ENCODE results near the gene PTCH2.

DNA sequence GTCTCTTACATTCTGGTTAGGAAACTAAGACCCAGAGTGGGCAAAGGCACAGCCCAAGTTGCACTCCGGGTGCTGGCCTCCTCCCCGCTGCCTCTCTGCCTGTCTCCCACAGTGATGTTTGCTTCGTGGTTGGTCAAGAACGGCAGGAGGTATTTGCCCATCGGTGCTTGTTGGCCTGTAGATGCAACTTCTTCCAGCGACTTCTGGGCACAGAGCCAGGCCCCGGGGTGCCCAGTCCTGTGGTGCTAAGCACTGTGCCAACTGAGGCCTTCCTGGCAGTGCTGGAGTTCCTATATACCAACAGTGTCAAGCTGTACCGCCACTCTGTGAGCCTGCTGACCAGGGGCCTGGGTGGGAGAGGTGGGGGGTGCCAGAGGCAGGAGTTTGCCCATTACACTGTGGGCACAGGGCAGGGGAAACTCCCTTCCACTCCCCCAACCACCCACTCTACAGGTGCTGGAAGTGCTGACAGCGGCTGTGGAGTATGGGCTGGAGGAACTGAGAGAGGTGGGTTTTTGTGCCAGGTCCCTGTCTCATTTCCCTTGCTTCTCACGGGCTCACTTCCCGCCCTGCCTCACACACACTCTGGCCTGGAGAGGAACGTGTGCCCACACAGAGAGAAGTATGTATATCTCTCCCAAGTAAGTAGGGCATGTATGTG is 32.8 kb downstream of the PTCH2 start:
- TF ChIP-seq, protein P1, sequence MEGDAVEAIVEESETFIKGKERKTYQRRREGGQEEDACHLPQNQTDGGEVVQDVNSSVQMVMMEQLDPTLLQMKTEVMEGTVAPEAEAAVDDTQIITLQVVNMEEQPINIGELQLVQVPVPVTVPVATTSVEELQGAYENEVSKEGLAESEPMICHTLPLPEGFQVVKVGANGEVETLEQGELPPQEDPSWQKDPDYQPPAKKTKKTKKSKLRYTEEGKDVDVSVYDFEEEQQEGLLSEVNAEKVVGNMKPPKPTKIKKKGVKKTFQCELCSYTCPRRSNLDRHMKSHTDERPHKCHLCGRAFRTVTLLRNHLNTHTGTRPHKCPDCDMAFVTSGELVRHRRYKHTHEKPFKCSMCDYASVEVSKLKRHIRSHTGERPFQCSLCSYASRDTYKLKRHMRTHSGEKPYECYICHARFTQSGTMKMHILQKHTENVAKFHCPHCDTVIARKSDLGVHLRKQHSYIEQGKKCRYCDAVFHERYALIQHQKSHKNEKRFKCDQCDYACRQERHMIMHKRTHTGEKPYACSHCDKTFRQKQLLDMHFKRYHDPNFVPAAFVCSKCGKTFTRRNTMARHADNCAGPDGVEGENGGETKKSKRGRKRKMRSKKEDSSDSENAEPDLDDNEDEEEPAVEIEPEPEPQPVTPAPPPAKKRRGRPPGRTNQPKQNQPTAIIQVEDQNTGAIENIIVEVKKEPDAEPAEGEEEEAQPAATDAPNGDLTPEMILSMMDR (IDR thresholded peaks at IDR 0.05; ENCODE audit: low read length): no peak
- TF ChIP-seq EZH2 (IDR thresholded peaks at IDR 0.05; ENCODE audit: borderline replicate concordance, low read length): no peak
